Duodenal mucosa (tissue), 2 donors: ENCODE results near the gene PCDHB6.
"Not testable (repeated sequence)": the region's sequence is repeated elsewhere in the genome, so short reads cannot be mapped to it uniquely, and the experiment has no call there.

Experiments used
- H3K27ac ChIP-seq: one replicate; pipeline ENCODE4 v1.7.0; 2013; ENCODE audit warnings: low read depth, low read length
- H3K27me3 ChIP-seq, 2 donors: one replicate each; pipeline ENCODE4 v1.7.0; 2013; ENCODE audit warnings: low read length in 2 of 2, control low read depth in 1 of 2; ENCODE audit not compliant: insufficient read depth in 2 of 2, control insufficient read depth in 1 of 2
- H3K36me3 ChIP-seq, 2 donors: one replicate each; pipeline ENCODE4 v1.7.0; 2013; ENCODE audit warnings: low read length in 2 of 2, control low read depth in 1 of 2; ENCODE audit not compliant: insufficient read depth in 2 of 2, control insufficient read depth in 1 of 2
- H3K4me1 ChIP-seq, 2 donors: one replicate each; pipeline ENCODE4 v1.7.0; 2013; ENCODE audit warnings: low read length in 2 of 2, control low read depth in 1 of 2; ENCODE audit not compliant: insufficient read depth in 2 of 2, control insufficient read depth in 1 of 2
- H3K4me3 ChIP-seq, 2 donors: one replicate each; pipeline ENCODE4 v1.7.0; 2013; ENCODE audit warnings: low read length in 2 of 2, low read depth in 1 of 2
- H3K9ac ChIP-seq, 2 donors: one replicate each; pipeline ENCODE4 v1.7.0; 2013; ENCODE audit warnings: low read length in 2 of 2, low read depth in 1 of 2
- H3K9me3 ChIP-seq, 2 donors: one replicate each; pipeline ENCODE4 v1.7.0; 2013; ENCODE audit warnings: low read length in 2 of 2, control low read depth in 1 of 2; ENCODE audit not compliant: control insufficient read depth in 1 of 2

The PCDHB6 gene

GRCh38 chr5:141184117-141184855 lies 34.4 kb downstream of the PCDHB6 start:
- H3K36me3 ChIP-seq, H3K27ac ChIP-seq, H3K27me3 ChIP-seq, H3K4me3 ChIP-seq, H3K9ac ChIP-seq, H3K4me1 ChIP-seq: not testable (repeated sequence)
- peaks cover 17% of the 10 kb centered on the region in 2 donors for H3K9me3 ChIP-seq

DNA sequence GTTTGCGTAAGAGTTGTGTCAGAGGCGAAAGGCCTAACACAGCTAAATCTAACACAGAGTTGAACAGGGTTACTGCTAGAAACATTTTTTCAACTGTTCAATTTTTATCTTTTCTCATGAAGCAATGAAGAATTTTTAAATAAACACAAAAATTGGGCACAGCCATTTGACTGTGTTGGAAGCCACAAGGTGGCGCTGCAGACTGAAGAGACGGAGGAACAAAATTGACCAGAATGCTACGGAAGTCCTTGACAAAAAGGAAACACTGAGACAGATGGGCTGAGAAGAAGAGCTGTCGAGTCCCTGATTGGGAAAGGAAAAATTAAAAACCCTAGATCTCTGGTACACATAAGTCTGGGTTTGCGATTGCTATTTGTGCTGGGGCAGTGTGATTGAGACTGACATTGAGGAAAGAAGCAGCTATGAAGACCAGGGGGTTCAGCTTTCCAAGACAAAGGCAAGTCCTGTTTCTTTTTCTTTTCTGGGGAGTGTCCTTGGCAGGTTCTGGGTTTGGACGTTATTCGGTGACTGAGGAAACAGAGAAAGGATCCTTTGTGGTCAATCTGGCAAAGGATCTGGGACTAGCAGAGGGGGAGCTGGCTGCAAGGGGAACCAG lies 37.1 kb downstream of the PCDHB6 start, which contains the start of gene PCDHB9:
Gene PCDHB9 (plus strand): TSS at position 265 of the 616 bp plus-strand sequence. CDS start 158 bp downstream, at position 423.
- no peaks in the 10 kb centered on the region for H3K36me3 ChIP-seq
- H3K27me3 ChIP-seq: no peaks in the 10 kb centered on the region
- H3K9me3 ChIP-seq: peaks cover 15 to 17% of the 10 kb centered on the region in 2 donors
- no peak within 1 kb of the TSS for H3K27ac ChIP-seq
- H3K9ac ChIP-seq: no peak within 1 kb of the TSS
- H3K4me1 ChIP-seq: no peaks in the 10 kb centered on the region
- H3K4me3 ChIP-seq: peak within 1 kb of the TSS in 1 of 2 donors; percentile 45

GRCh38 chr5:141188682-141189081 lies 38.8 kb downstream of the PCDHB6 start:
- not testable (repeated sequence) for H3K27me3 ChIP-seq, H3K4me3 ChIP-seq, H3K4me1 ChIP-seq, H3K27ac ChIP-seq, H3K36me3 ChIP-seq, H3K9ac ChIP-seq
- peaks cover 10 to 15% of the 10 kb centered on the region in 2 donors for H3K9me3 ChIP-seq

DNA sequence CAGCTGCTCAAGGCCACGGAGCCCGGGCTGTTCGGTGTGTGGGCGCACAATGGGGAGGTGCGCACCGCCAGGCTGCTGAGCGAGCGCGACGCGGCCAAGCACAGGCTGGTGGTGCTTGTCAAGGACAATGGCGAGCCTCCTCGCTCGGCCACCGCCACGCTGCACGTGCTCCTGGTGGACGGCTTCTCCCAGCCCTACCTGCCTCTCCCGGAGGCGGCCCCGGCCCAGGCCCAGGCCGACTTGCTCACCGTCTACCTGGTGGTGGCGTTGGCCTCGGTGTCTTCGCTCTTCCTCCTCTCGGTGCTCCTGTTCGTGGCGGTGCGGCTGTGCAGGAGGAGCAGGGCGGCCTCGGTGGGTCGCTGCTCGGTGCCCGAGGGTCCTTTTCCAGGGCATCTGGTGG lies 39.3 kb downstream of the PCDHB6 start:
- not testable (repeated sequence) for H3K4me1 ChIP-seq, H3K9ac ChIP-seq, H3K4me3 ChIP-seq, H3K27me3 ChIP-seq, H3K36me3 ChIP-seq, H3K27ac ChIP-seq
- peaks cover 11 to 14% of the 10 kb centered on the region in 2 donors for H3K9me3 ChIP-seq

DNA sequence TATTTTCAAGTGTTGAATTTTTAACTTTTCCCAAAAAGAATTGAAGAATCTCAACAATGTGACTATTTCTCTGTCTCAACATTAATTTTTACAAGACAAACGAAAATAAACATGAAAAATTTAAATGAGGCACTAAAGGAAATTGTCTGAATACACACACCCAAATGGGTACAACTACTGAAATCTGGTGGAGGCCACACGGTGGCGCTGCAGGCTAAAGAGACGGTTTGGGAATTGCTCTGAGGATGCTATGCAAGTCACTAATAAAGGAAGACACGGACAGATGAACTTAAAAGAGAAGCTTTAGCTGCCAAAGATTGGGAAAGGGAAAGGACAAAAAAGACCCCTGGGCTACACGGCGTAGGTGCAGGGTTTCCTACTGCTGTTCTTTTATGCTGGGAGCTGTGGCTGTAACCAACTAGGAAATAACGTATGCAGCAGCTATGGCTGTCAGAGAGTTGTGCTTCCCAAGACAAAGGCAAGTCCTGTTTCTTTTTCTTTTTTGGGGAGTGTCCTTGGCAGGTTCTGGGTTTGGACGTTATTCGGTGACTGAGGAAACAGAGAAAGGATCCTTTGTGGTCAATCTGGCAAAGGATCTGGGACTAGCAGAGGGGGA lies 42.4 kb downstream of the PCDHB6 start, which contains the start of gene PCDHB10:
Gene PCDHB10 (plus strand): TSS at position 244 of the 616 bp plus-strand sequence. CDS start 200 bp downstream, at position 444.
- no peaks in the 10 kb centered on the region for H3K27me3 ChIP-seq
- no peaks in the 10 kb centered on the region for H3K4me1 ChIP-seq
- no peak within 1 kb of the TSS for H3K9ac ChIP-seq
- H3K4me3 ChIP-seq: no peak within 1 kb of the TSS
- no peaks in the 10 kb centered on the region for H3K36me3 ChIP-seq
- H3K27ac ChIP-seq: no peak within 1 kb of the TSS
- H3K9me3 ChIP-seq: peaks cover 13 to 14% of the 10 kb centered on the region in 2 donors

GRCh38 chr5:141194332-141194731 lies 44.5 kb downstream of the PCDHB6 start:
- H3K4me1 ChIP-seq, H3K9ac ChIP-seq, H3K27me3 ChIP-seq, H3K27ac ChIP-seq, H3K4me3 ChIP-seq, H3K36me3 ChIP-seq: not testable (repeated sequence)
- H3K9me3 ChIP-seq: peaks cover 7 to 21% of the 10 kb centered on the region in 2 donors

- H3K4me3 ChIP-seq: no peak overlapping the region
- H3K4me1 ChIP-seq: no peaks in the 10 kb centered on the region
- no peak overlapping the region for H3K27ac ChIP-seq
- peaks cover 11 to 34% of the 10 kb centered on the region in 2 donors for H3K9me3 ChIP-seq
- no peak overlapping the region for H3K9ac ChIP-seq
- no peaks in the 10 kb centered on the region for H3K36me3 ChIP-seq
- no peaks in the 10 kb centered on the region for H3K27me3 ChIP-seq
Measured at GRCh38 chr5:141196363-141196762, 46.5 kb downstream of the PCDHB6 start.

DNA sequence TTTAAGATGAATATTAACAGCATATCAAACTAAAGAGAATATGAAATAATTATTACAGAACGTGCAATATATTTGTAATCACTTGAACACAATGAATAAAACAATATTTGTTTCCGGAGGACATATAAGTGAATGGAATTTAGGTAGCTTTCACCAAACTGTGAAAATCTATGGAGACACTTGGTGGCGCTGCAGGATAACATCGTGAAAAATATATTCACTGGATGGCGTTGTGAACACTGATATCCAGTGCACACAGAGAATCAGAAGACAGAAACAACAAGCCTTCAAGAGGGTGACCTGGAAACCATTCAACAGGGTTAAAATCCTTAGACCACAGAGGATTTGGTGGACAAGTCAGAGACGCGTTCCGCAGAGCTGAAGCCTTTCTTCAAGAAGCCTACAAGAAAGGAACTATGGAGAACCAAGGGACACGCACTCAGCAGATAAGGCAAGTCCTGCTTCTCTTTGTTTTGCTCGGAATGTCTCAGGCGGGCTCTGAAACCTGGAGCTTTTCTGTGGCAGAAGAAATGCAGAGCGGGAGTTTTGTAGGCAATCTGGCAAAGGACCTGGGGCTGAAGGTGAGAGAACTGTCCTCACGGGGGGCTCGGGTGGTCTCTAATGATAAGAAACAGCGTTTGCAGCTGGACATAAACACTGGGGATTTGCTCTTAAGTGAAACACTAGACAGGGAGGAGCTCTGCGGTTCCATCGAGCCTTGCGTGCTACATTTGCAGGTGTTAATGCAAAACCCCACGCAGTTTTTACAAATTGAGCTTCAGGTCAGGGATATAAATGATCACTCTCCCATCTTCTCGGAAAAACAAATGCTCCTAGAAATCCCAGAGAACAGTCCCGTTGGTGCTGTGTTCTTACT lies 49.7 kb downstream of the PCDHB6 start, which contains the start of gene PCDHB11:
Gene PCDHB11 (plus strand): TSS at position 269 of the 877 bp plus-strand sequence. CDS start 148 bp downstream, at position 417.
- Histone ChIP-seq H3K4me3 (peak within 1 kb of the TSS in 1 of 2 donors; percentile 12), H3K36me3 (no peaks in the 10 kb centered on the region), H3K27ac (no peak within 1 kb of the TSS), H3K27me3 (no peaks in the 10 kb centered on the region), H3K4me1 (no peaks in the 10 kb centered on the region), H3K9ac (no peak within 1 kb of the TSS), H3K9me3 (peaks cover 5 to 30% of the 10 kb centered on the region in 2 donors)

DNA sequence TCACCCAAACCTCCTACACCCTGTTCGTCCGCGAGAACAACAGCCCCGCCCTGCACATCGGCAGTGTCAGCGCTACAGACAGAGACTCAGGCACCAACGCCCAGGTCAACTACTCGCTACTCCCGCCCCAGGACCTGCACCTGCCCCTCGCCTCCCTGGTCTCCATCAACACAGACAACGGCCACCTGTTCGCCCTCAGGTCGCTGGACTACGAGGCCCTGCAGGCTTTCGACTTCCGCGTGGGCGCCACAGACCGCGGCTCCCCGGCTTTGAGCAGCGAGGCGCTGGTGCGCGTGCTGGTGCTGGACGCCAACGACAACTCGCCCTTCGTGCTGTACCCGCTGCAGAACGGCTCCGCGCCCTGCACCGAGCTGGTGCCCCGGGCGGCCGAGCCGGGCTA lies 51.3 kb downstream of the PCDHB6 start:
- not testable (repeated sequence) for H3K4me1 ChIP-seq, H3K36me3 ChIP-seq, H3K27me3 ChIP-seq, H3K4me3 ChIP-seq, H3K9ac ChIP-seq, H3K27ac ChIP-seq
- H3K9me3 ChIP-seq: peaks cover 5 to 29% of the 10 kb centered on the region in 2 donors
